AG09309 (cell line): ENCODE measurements around the gene HTT-AS.

Experiments
- DNase-seq: peaks from one replicate; pipeline ENCODE4 v3.0.0-alpha.2; 2010; ENCODE audit warnings: low read depth
- H3K4me3 ChIP-seq: 2 replicates; pipeline ENCODE4 v1.5.1; 2011; ENCODE audit warnings: mild to moderate bottlenecking, low read depth, low read length, moderate library complexity; ENCODE audit not compliant: control insufficient read depth
- TF ChIP-seq, protein P1 (sequence below): IDR thresholded peaks from 2 replicates; pipeline ENCODE4 v1.5.1; 2011; ENCODE audit warnings: mild to moderate bottlenecking, low read depth, low read length, inconsistent platforms; ENCODE audit not compliant: insufficient read depth, control insufficient read depth; ENCODE audit errors: missing control alignments

Gene HTT-AS

DNA sequence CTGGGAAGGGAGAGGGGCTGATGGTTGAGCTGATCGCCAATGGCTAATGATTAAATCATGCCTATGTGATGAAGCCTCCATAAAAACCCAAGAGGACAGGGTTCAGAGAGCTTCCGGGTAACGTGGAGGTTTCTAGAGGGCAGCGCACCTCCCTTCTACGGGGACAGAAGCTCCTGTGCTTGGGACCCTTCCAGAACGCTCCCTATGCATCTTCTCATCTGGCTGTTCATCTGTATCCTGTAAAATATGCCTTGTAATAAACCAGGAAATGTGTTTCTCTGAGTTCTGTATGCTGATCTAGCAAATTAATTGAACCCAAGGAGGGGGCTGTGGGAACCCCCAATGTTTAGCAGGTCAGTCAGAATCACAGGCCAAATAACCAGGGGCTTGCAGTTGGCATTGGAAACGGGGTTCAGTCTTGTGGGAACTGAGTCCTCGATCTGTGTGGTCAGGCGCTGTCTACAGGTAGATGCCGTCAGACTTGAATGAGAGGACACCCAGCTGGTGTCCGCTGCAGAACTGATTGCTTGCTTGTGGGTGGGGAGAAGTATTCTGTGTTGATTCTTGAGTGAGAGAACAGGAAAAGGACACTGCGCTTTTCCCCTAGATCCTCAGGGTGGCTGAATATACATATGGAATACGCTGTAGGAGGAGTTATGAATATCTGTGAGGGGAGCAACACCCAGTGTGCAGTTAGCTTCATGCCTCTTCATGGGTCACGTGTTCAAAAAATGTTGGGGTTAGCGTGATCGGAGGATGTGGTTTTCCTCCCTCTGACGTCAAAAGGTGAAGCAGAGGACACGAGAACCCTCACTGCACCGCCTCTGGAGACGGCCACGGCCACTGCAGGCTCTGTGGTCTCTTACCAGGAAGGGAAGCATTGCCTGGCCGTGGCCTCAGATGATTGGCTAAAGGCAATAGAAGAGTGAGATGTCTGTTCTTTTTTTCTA is 29.2 kb downstream of the HTT-AS start:
- DNase-seq = peak; percentile 74
- H3K4me3 ChIP-seq = no peak overlapping the region
- TF ChIP-seq, protein P1, sequence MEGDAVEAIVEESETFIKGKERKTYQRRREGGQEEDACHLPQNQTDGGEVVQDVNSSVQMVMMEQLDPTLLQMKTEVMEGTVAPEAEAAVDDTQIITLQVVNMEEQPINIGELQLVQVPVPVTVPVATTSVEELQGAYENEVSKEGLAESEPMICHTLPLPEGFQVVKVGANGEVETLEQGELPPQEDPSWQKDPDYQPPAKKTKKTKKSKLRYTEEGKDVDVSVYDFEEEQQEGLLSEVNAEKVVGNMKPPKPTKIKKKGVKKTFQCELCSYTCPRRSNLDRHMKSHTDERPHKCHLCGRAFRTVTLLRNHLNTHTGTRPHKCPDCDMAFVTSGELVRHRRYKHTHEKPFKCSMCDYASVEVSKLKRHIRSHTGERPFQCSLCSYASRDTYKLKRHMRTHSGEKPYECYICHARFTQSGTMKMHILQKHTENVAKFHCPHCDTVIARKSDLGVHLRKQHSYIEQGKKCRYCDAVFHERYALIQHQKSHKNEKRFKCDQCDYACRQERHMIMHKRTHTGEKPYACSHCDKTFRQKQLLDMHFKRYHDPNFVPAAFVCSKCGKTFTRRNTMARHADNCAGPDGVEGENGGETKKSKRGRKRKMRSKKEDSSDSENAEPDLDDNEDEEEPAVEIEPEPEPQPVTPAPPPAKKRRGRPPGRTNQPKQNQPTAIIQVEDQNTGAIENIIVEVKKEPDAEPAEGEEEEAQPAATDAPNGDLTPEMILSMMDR = no peak

DNA sequence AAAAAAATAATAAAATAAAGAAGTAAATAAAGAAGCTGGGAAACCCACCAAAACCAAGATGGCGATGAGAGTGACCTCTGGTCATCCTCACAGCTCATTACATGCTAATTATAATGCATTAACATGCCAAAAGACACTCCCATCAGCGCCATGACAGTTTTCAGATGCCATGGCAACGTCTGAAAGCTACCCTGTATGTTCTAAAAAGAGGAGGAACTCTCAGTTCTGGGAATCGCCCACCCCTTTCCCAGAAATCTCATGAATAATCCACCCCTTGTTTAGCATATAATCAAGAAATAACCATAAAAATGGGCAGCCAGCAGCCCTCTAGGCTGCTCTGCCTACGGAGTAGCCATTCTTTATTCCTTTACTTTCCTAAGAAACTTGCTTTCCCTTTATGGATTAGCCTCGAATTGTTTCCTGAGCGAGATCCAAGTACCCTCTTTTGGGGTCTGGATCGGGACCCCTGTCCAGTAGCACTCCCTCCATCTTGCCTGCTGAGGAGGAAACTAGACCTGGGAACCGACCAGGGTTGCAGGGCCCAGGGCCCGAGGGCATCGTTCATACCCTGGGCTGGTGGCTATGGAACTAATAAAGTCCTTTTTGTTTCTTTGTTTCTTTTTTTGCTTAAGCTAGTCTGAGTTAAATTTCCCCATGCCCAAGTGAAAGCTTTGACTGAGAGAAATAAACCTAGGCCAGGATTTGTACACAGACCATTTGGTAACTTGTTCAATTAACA is 30.9 kb downstream of the HTT-AS start:
- TF ChIP-seq, protein P1 = no peak
- no peak for DNase-seq

GRCh38 chr4:3042226-3042625 is 32.1 kb downstream of the HTT-AS start:
- H3K4me3 ChIP-seq = peak overlapping the region; percentile 52

More for the DNA sequence above, 30.9 kb downstream of the HTT-AS start:
- H3K4me3 ChIP-seq = no peak overlapping the region

GRCh38 chr4:3041192-3042142 is 32.9 kb downstream of the HTT-AS start:
- TF ChIP-seq, protein P1 = peak; percentile 3
- peak overlapping the region; percentile 52 for H3K4me3 ChIP-seq
- no peak for DNase-seq

More at GRCh38 chr4:3042226-3042625, 32.1 kb downstream of the HTT-AS start:
- DNase-seq = no peak
- TF ChIP-seq, protein P1 = no peak

GRCh38 chr4:3040452-3041191 is 33.7 kb downstream of the HTT-AS start:
- no peak for DNase-seq
- H3K4me3 ChIP-seq = peak overlapping the region; percentile 52
- TF ChIP-seq, protein P1 = no peak
